H1 (cell line): ENCODE results near the gene RIPOR2. TPM values are rescaled to one million over a fixed set of nuclear protein-coding genes. Genes with fewer than 3 reads are reported as not detected.

ENCODE experiments used
- CTCF ChIA-PET: fragments of 300-600 bp; sonication (Branson Sonifier 250); formaldehyde crosslinking; loops from one replicate; lab custom pipeline; 2021; ENCODE audit not compliant: partially characterized antibody; lab: Charles Lee
- POLR2A ChIA-PET: fragments of 300-600 bp; sonication (Branson Sonifier 250); formaldehyde crosslinking; loops from one replicate; lab custom pipeline; 2021; ENCODE audit warnings: inconsistent platforms; ENCODE audit not compliant: partially characterized antibody; lab: Charles Lee
- DNase-seq, 2 experiments: peaks; one replicate each; pipeline versions ENCODE4 v3.0.0 to v3.0.0-alpha.2; 2010 to 2022; ENCODE audit warnings: low spot score in 2 of 2, low read depth in 1 of 2, mixed read lengths in 1 of 2
- FAIRE-seq: peaks from 2 replicates; lab custom pipeline; 2011; peaks lifted over from hg19 to GRCh38; lab: Jason Lieb, UNC
- H2AFZ ChIP-seq: 2 replicates; pipeline ENCODE4 v1.8.1; 2012; ENCODE audit warnings: low read length, inconsistent platforms
- H2AK5ac ChIP-seq: 2 replicates; pipeline ENCODE4 v1.6.1; 2013; ENCODE audit warnings: low read depth, low read length
- H2BK120ac ChIP-seq: replicated peaks from 2 replicates; pipeline ENCODE3; 2013; ENCODE audit warnings: low read depth, low read length, inconsistent platforms
- H2BK12ac ChIP-seq: 2 replicates; pipeline ENCODE4 v1.6.1; 2013; ENCODE audit warnings: low read depth, low read length
- H2BK15ac ChIP-seq: 2 replicates; pipeline ENCODE4 v1.6.1; 2013; ENCODE audit warnings: low read length
- H2BK20ac ChIP-seq: 2 replicates; pipeline ENCODE4 v1.6.1; 2013; ENCODE audit warnings: low read length
- H2BK5ac ChIP-seq: 2 replicates; pipeline ENCODE4 v1.6.1; 2013; ENCODE audit warnings: low read depth, low read length
- H3K14ac ChIP-seq: 2 replicates; pipeline ENCODE4 v1.6.1; 2013; ENCODE audit warnings: inconsistent platforms; ENCODE audit not compliant: insufficient read length
- H3K18ac ChIP-seq: 2 replicates; pipeline ENCODE4 v1.6.1; 2013; ENCODE audit warnings: low read length; ENCODE audit errors: extremely low read depth
- H3K23ac ChIP-seq: 2 replicates; pipeline ENCODE4 v1.6.1; 2013; ENCODE audit warnings: inconsistent platforms; ENCODE audit not compliant: insufficient read length
- H3K23me2 ChIP-seq: 2 replicates; pipeline ENCODE4 v1.6.1; 2013; ENCODE audit warnings: low read depth, low read length
- H3K27ac ChIP-seq: 2 replicates; pipeline ENCODE4 v1.6.1; 2011; ENCODE audit warnings: low read depth, low read length, inconsistent platforms
- H3K27me3 ChIP-seq, 4 experiments: replicated peaks in 1 of 4; 1 replicate in 1 of 4; 2 replicates in 3 of 4; pipeline versions ENCODE4 v1.6.1 to v1.8.1; 2011 to 2013; ENCODE audit warnings: low read length in 3 of 4, mild to moderate bottlenecking in 3 of 4, inconsistent platforms in 2 of 4, mixed read lengths in 2 of 4, moderate library complexity in 1 of 4; ENCODE audit not compliant: control insufficient read depth in 3 of 4, insufficient read depth in 3 of 4; ENCODE audit errors: extremely low read depth in 1 of 4
- H3K36me3 ChIP-seq, 4 experiments: 2 replicates each; pipeline versions ENCODE4 v1.6.1 to v1.8.1; 2011 to 2013; ENCODE audit warnings: mild to moderate bottlenecking in 4 of 4, low read length in 3 of 4, moderate library complexity in 2 of 4, control low read depth in 1 of 4, inconsistent platforms in 1 of 4; ENCODE audit not compliant: insufficient read depth in 4 of 4, control insufficient read depth in 2 of 4
- H3K4ac ChIP-seq: replicated peaks from 2 replicates; pipeline ENCODE3; 2013; ENCODE audit warnings: low read length, low read depth, mixed read lengths, inconsistent platforms; ENCODE audit not compliant: insufficient read length
- H3K4me1 ChIP-seq, 4 experiments: replicated peaks in 1 of 4; 1 replicate in 1 of 4; 2 replicates in 3 of 4; pipeline versions ENCODE4 v1.6.1 to v1.8.1; 2011 to 2013; ENCODE audit warnings: low read length in 3 of 4, inconsistent platforms in 2 of 4, mixed read lengths in 1 of 4; ENCODE audit not compliant: insufficient read depth in 4 of 4, control insufficient read depth in 3 of 4
- H3K4me2 ChIP-seq, 2 experiments: 2 replicates each; pipeline versions ENCODE4 v1.6.1 to v1.8.1; 2011 to 2013; ENCODE audit warnings: low read depth in 2 of 2, low read length in 2 of 2, control low read depth in 1 of 2, inconsistent platforms in 1 of 2, mild to moderate bottlenecking in 1 of 2; ENCODE audit not compliant: insufficient read depth in 1 of 2
- H3K4me3 ChIP-seq, 4 experiments: fragments of 200-600, 300-600 bp in 1 of 4; sonication (generic), shearing (Covaris generic), sonication (Bioruptor Twin) in 1 of 4; 2 replicates each; pipeline versions ENCODE4 v1.5.1 to v1.8.1; 2011 to 2016; ENCODE audit warnings: low read length in 4 of 4, low read depth in 3 of 4, control low read depth in 2 of 4, inconsistent platforms in 2 of 4, mild to moderate bottlenecking in 2 of 4, mixed read lengths in 1 of 4, moderate library complexity in 1 of 4; ENCODE audit not compliant: insufficient read depth in 2 of 4; ENCODE audit errors: extremely low read depth in 1 of 4
- H3K56ac ChIP-seq: replicated peaks from 2 replicates; pipeline ENCODE3; 2013; ENCODE audit warnings: low read depth, mild to moderate bottlenecking, mixed read lengths, low read length, inconsistent platforms; ENCODE audit not compliant: insufficient read length
- H3K79me1 ChIP-seq: 2 replicates; pipeline ENCODE4 v1.6.1; 2013; ENCODE audit warnings: low read depth, low read length, control low read depth
- H3K79me2 ChIP-seq, 2 experiments: 2 replicates each; pipeline versions ENCODE4 v1.6.1 to v1.8.1; 2012 to 2013; ENCODE audit warnings: low read length in 2 of 2, mild to moderate bottlenecking in 2 of 2, inconsistent platforms in 1 of 2; ENCODE audit not compliant: insufficient read depth in 2 of 2, control insufficient read depth in 1 of 2
- H3K9ac ChIP-seq, 4 experiments: replicated peaks in 1 of 4; 1 replicate in 1 of 4; 2 replicates in 3 of 4; pipeline versions ENCODE4 v1.6.1 to v1.8.1; 2011 to 2013; ENCODE audit warnings: low read depth in 3 of 4, low read length in 3 of 4, control low read depth in 2 of 4, mild to moderate bottlenecking in 2 of 4, moderate library complexity in 2 of 4, inconsistent platforms in 1 of 4; ENCODE audit errors: extremely low read depth in 1 of 4
- H3K9me3 ChIP-seq, 2 experiments: 2 replicates each; pipeline versions ENCODE4 v1.6.1 to v1.8.1; 2012 to 2013; ENCODE audit warnings: mild to moderate bottlenecking in 2 of 2, moderate library complexity in 2 of 2, control low read depth in 1 of 2, inconsistent platforms in 1 of 2, low read depth in 1 of 2, low read length in 1 of 2, mixed read lengths in 1 of 2; ENCODE audit not compliant: insufficient read depth in 2 of 2
- H4K20me1 ChIP-seq, 2 experiments: replicated peaks in 1 of 2; 2 replicates each; pipeline versions ENCODE3 to v1.8.1; 2011 to 2013; ENCODE audit warnings: inconsistent platforms in 2 of 2, low read length in 2 of 2, mild to moderate bottlenecking in 1 of 2; ENCODE audit not compliant: insufficient read depth in 2 of 2, control insufficient read depth in 1 of 2
- H4K5ac ChIP-seq: 2 replicates; pipeline ENCODE4 v1.6.1; 2013; ENCODE audit warnings: low read length, low read depth, mixed read lengths, inconsistent platforms; ENCODE audit not compliant: insufficient read length
- H4K8ac ChIP-seq: 2 replicates; pipeline ENCODE4 v1.8.0; 2013; ENCODE audit warnings: mild to moderate bottlenecking, moderate library complexity, low read length, inconsistent platforms; ENCODE audit not compliant: insufficient read depth; ENCODE audit errors: extremely low read depth
- H4K91ac ChIP-seq: replicated peaks from 2 replicates; pipeline ENCODE3; 2013; ENCODE audit warnings: low read length, mixed read lengths, inconsistent platforms; ENCODE audit not compliant: insufficient read length
- EP300 ChIP-seq, 2 experiments: IDR thresholded peaks; 1 replicate in 1 of 2; 2 replicates in 1 of 2; pipeline ENCODE4 v1.6.1; 2011 to 2012; ENCODE audit warnings: low read depth in 2 of 2, low read length in 2 of 2, mild to moderate bottlenecking in 2 of 2, borderline replicate concordance in 1 of 2, inconsistent platforms in 1 of 2, moderate library complexity in 1 of 2
- MAFK ChIP-seq: IDR thresholded peaks from 2 replicates; pipeline ENCODE4 v1.6.1; 2012; ENCODE audit warnings: low read depth, mild to moderate bottlenecking, improper control_type of control experiment, low read length
- WGBS, 2 experiments: shearing (Covaris generic) in 1 of 2; methylation state at CpG; one replicate each; pipeline versions ENCODE4 v1.1.6 to v1.1.7; 2013 to 2015; ENCODE audit warnings: low lambda C conversion rate in 2 of 2, mixed read lengths in 2 of 2, inconsistent platforms in 1 of 2, low coverage in 1 of 2, missing lambda C conversion rate in 1 of 2; ENCODE audit not compliant: insufficient replicate concordance in 2 of 2, insufficient coverage in 1 of 2, insufficient read length in 1 of 2; ENCODE audit errors: extremely low coverage in 1 of 2, missing lambda C conversion rate in 1 of 2; 5-methylcytosine and 5-hydroxymethylcytosine counted together
- polyA plus RNA-seq, 7 experiments: library from polyadenylated mRNA; depleted of rRNA in 3 of 7; stranded (reverse) in 5 of 7; unstranded in 2 of 7; fragments of >200 nt in 5 of 7; fragments of 200-250 nt in 2 of 7; gene quantifications; 1 replicate in 5 of 7; 2 replicates in 1 of 7; 4 replicates in 1 of 7; pipeline versions ENCODE4 v1.2.1 to v1.2.3, GENCODE V29; 2011 to 2013; ENCODE audit warnings: missing spikeins in 2 of 7, mixed read lengths in 2 of 7
- total RNA-seq: library from RNA; stranded (reverse); fragmentation: NEBNext Ultra II Directional; extraction: Animal tissue kit (Norgen Biotek cat#: 25700); gene quantifications from 2 replicates; pipeline ENCODE4 v1.2.1, GENCODE V29; 2021
- TF ChIP-seq, protein P1 (sequence below): IDR thresholded peaks from 2 replicates; pipeline ENCODE4 v1.6.1; 2011; ENCODE audit warnings: low read length, improper control_type of control experiment
- TF ChIP-seq, protein P2 (sequence below): IDR thresholded peaks from 2 replicates; pipeline ENCODE4 v1.6.1; 2012; ENCODE audit warnings: inconsistent platforms

The RIPOR2 gene
- total and polyA plus RNA-seq, 2 of the 8 experiments (the other 6 are each of a cell fraction or from before 2014, with no cell fraction given): 16.7 to 45.6 TPM

DNA sequence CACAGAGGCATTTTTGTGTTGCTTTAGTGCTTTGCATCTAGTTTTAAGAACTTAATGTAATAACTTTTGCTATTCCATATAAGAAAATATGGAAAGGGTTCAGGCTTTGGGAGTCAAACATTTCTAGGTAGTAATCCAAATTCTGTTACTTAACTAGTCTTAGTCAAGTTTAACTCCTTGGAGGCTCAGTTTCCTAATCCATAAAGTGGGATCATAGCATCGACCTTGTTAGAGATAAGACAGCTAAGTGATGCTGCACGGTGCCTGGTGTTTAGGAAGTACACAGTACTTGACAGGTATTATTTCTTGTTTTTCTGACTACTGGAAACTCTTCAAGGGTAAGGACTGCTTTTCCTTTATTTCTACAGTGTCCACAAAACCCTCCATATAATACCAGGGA lies 112.6 kb downstream of the RIPOR2 start:
- Histone ChIP-seq H2AFZ (no peak overlapping the region), H2BK20ac (no peak overlapping the region), H3K4ac (no peak overlapping the region), H3K56ac (no peak overlapping the region), H2BK15ac (no peak overlapping the region), H3K9ac (no peak overlapping the region), H3K79me1 (no peaks in the 10 kb centered on the region), H2BK5ac (no peak overlapping the region), H4K91ac (no peak overlapping the region), H3K14ac (no peak overlapping the region), H3K18ac (no peak overlapping the region), H2BK12ac (no peak overlapping the region), H3K23ac (no peak overlapping the region), H3K27ac (no peak overlapping the region), H3K4me2 (no peak overlapping the region), H3K4me1 (0 out of 7 replicates have a peak, but pooled peaks cover 0 to 2% (median 0%) of the 10 kb centered on the region in 4 experiments), H3K4me3 (no peak overlapping the region), H3K27me3 (no peaks in the 10 kb centered on the region), H2AK5ac (no peak overlapping the region), H2BK120ac (no peak overlapping the region), H3K9me3 (no peaks in the 10 kb centered on the region), H4K5ac (no peak overlapping the region), H4K20me1 (no peaks in the 10 kb centered on the region), H3K79me2 (no peaks in the 10 kb centered on the region), H3K36me3 (peaks cover 0 to 2% (median under 1%) of the 10 kb centered on the region in 4 experiments; a peak in 3 of 8 replicates), H3K23me2 (no peaks in the 10 kb centered on the region), H4K8ac (no peak overlapping the region)
- TF ChIP-seq, protein P1, sequence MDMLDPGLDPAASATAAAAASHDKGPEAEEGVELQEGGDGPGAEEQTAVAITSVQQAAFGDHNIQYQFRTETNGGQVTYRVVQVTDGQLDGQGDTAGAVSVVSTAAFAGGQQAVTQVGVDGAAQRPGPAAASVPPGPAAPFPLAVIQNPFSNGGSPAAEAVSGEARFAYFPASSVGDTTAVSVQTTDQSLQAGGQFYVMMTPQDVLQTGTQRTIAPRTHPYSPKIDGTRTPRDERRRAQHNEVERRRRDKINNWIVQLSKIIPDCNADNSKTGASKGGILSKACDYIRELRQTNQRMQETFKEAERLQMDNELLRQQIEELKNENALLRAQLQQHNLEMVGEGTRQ: no peak
- TF ChIP-seq EP300 (IDR thresholded peaks at IDR 0.05; ENCODE audit: borderline replicate concordance in 1 of 2, low read depth in 2 of 2, low read length in 2 of 2) (no peak), MAFK (no peak)
- TF ChIP-seq, protein P2, sequence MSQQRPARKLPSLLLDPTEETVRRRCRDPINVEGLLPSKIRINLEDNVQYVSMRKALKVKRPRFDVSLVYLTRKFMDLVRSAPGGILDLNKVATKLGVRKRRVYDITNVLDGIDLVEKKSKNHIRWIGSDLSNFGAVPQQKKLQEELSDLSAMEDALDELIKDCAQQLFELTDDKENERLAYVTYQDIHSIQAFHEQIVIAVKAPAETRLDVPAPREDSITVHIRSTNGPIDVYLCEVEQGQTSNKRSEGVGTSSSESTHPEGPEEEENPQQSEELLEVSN: no peak
- 91% methylated on average over 2 of the region's 2 CpGs; no CpG with 5 or more reads in 1 of the 2 experiments for WGBS, 2 experiments
- no peak for FAIRE-seq
- no peak for DNase-seq
- ChIA-PET CTCF (interaction anchor here (0.6 to 1.8 kb wide), 4 partner anchors 13 to 195 kb away, joined by 3 to 5 read pairs (median 3); no protein-coding TSS in a partner anchor), POLR2A (no interaction called here)
